PFSK-1 (cell line): ENCODE data around the gene TTC21A.

Source experiments
- POLR2AphosphoS5 ChIP-seq: IDR thresholded peaks from 2 replicates; pipeline ENCODE4 v1.6.1; 2012; ENCODE audit warnings: low read depth, mild to moderate bottlenecking, control low read depth, low read length, moderate library complexity
- TAF1 ChIP-seq: IDR thresholded peaks from 2 replicates; pipeline ENCODE4 v1.6.1; 2012; ENCODE audit warnings: low read length, control low read depth, borderline replicate concordance; ENCODE audit not compliant: insufficient read depth

- TF ChIP-seq TAF1 (no peak), POLR2AphosphoS5 (no peak)
Observed at GRCh38 chr3:39079530-39079929, 27.9 kb upstream of the TTC21A start.
